ENCODE data around the gene ETV5.

GRCh38 chr3:186014866-186015265 lies 94.0 kb downstream of the ETV5 start:
- TF ChIP-seq EZH2 (IDR thresholded peaks at IDR 0.05; ENCODE audit: borderline replicate concordance, low read depth, low read length) (no peak), KDM2B (CRISPR knock-in tag; IDR thresholded peaks at IDR 0.05) (no peak), MXI1 (IDR thresholded peaks at IDR 0.05; ENCODE audit: low read depth, low read length) (no peak), CHD4 (IDR thresholded peaks at IDR 0.05; ENCODE audit: insufficient read depth, insufficient replicate concordance, low read depth, low read length, poor library complexity, severe bottlenecking) (no peak), CTCF (IDR thresholded peaks at IDR 0.05 in 2 of 3, conservative IDR thresholded peaks at IDR 0.05 in 1 of 3; ENCODE audit: insufficient read depth in 2 of 3, low read depth in 1 of 3, low read length in 3 of 3) (no peak), PML (IDR thresholded peaks at IDR 0.05; ENCODE audit: low read length) (no peak), HNRNPK (IDR thresholded peaks at IDR 0.05; ENCODE audit: low read depth, low read length, poor library complexity, severe bottlenecking) (no peak), FOXA3 (CRISPR knock-in tag; conservative IDR thresholded peaks at IDR 0.05 in 1 of 2, IDR thresholded peaks at IDR 0.05 in 1 of 2) (no peak), POLR2A (conservative IDR thresholded peaks at IDR 0.05) (no peak), CREB3 (tag; conservative IDR thresholded peaks at IDR 0.05; ENCODE audit: low read depth) (no peak), ELF1 (tag; IDR thresholded peaks at IDR 0.05) (no peak), SREBF2 (CRISPR knock-in tag; IDR thresholded peaks at IDR 0.05) (no peak)

Measured in K562 (cell line).